HCT116 (cell line): ENCODE measurements around the gene TBX3. TPM values are rescaled to one million over a fixed set of nuclear protein-coding genes. Genes with fewer than 3 reads are reported as not detected.

Experiments used
- ATAC-seq: fragments of 200-7000 bp; cut with Tn5 transposase; 2 replicates; pipeline ENCODE4 v1.9.1; 2020; ENCODE audit warnings: mild to moderate bottlenecking, moderate library complexity
- BruUV-seq: library from RNA; stranded (reverse); fragments of 400-500 nt; replicated peaks from 2 replicates; lab custom pipeline; 2021; lab: Mats Ljungman, UMichigan
- CTCF ChIA-PET: fragments of 300-600 bp; sonication (Branson Sonifier 250); formaldehyde crosslinking; loops from one replicate; lab custom pipeline; 2021; ENCODE audit warnings: antibody characterized with exemption; lab: Charles Lee
- POLR2A ChIA-PET: fragments of 300-600, 350-600 bp; sonication (Branson Sonifier 250); formaldehyde crosslinking; loops from one replicate; lab custom pipeline; 2021; ENCODE audit warnings: antibody characterized with exemption; lab: Charles Lee
- RAD21 ChIA-PET, 2 experiments: fragments of 300-600 bp; sonication (Branson Sonifier 250); formaldehyde crosslinking; loops; one replicate each; lab custom pipeline; 2023; ENCODE audit warnings: low total read pairs in 2 of 2; ENCODE audit not compliant: uncharacterized antibody in 2 of 2, unreplicated experiment in 2 of 2, low non-redundant PET in 1 of 2; lab: Charles Lee
- DNase-seq: peaks from one replicate; pipeline ENCODE4 v3.0.0-alpha.2; 2010; ENCODE audit warnings: low read depth, low spot score
- H2AFZ ChIP-seq: fragments of 200-600 bp; shearing (Covaris generic), sonication (generic); 2 replicates; pipeline ENCODE4 v1.6.1; 2017; ENCODE audit warnings: low read depth, mixed run types, mixed read lengths, antibody characterized with exemption, low read length; ENCODE audit not compliant: poor library complexity, severe bottlenecking
- H3K27ac ChIP-seq: 2 replicates; pipeline ENCODE4 v1.5.1; 2012; ENCODE audit warnings: low read depth, low read length
- H3K27me3 ChIP-seq: fragments of 200-600 bp; sonication (generic); 2 replicates; pipeline ENCODE4 v1.6.1; 2016; ENCODE audit warnings: mixed run types, low read length, mixed read lengths; ENCODE audit not compliant: insufficient read depth
- H3K36me3 ChIP-seq, 2 experiments: fragments of 200-500 bp in 1 of 2; fragments of 200-600 bp in 1 of 2; sonication (Bioruptor generic) in 1 of 2; sonication (generic) in 1 of 2; 2 replicates each; pipeline versions ENCODE4 v1.5.1 to v1.6.1; 2014 to 2016; ENCODE audit warnings: low read length in 2 of 2, inconsistent platforms in 1 of 2, mixed read lengths in 1 of 2, mixed run types in 1 of 2; ENCODE audit not compliant: insufficient read depth in 2 of 2, control insufficient read depth in 1 of 2
- H3K4me1 ChIP-seq, 2 experiments: fragments of 200-600 bp in 1 of 2; sonication (generic) in 1 of 2; 2 replicates each; pipeline versions ENCODE4 v1.5.1 to v1.6.1; 2012 to 2017; ENCODE audit warnings: low read length in 2 of 2, inconsistent platforms in 1 of 2, mild to moderate bottlenecking in 1 of 2, mixed read lengths in 1 of 2, mixed run types in 1 of 2, moderate library complexity in 1 of 2; ENCODE audit not compliant: insufficient read depth in 2 of 2, control insufficient read depth in 1 of 2
- H3K4me2 ChIP-seq: fragments of 200-600 bp; sonication (generic); 2 replicates; pipeline ENCODE4 v1.6.1; 2017; ENCODE audit warnings: mixed run types, low read length, mixed read lengths
- H3K4me3 ChIP-seq, 2 experiments: fragments of 200-600 bp in 1 of 2; sonication (generic) in 1 of 2; replicated peaks in 1 of 2; 2 replicates each; pipeline ENCODE4 v1.5.1; 2011 to 2016; ENCODE audit warnings: low read length in 2 of 2, control low read depth in 1 of 2, low read depth in 1 of 2, mild to moderate bottlenecking in 1 of 2, mixed read lengths in 1 of 2, mixed run types in 1 of 2
- H3K79me2 ChIP-seq: fragments of 200-600 bp; sonication (generic); 2 replicates; pipeline ENCODE4 v1.6.1; 2017; ENCODE audit warnings: mild to moderate bottlenecking, mixed run types, low read length, moderate library complexity, mixed read lengths; ENCODE audit not compliant: insufficient read depth
- H3K9ac ChIP-seq: fragments of 200-600 bp; sonication (generic); 2 replicates; pipeline ENCODE4 v1.6.1; 2016; ENCODE audit warnings: low read length, mixed read lengths
- H3K9me2 ChIP-seq: fragments of 200-600 bp; sonication (generic), shearing (Covaris generic); 2 replicates; pipeline ENCODE4 v1.6.1; 2017; ENCODE audit warnings: mixed run types, mild to moderate bottlenecking, moderate library complexity; ENCODE audit not compliant: insufficient read depth
- H3K9me3 ChIP-seq, 2 experiments: fragments of 200-500 bp in 1 of 2; fragments of 200-600 bp in 1 of 2; sonication (Bioruptor generic) in 1 of 2; sonication (generic) in 1 of 2; 2 replicates each; pipeline ENCODE4 v1.6.1; 2014 to 2017; ENCODE audit warnings: low read length in 2 of 2, mixed read lengths in 2 of 2, inconsistent platforms in 1 of 2, low read depth in 1 of 2, mild to moderate bottlenecking in 1 of 2, mixed run types in 1 of 2, moderate library complexity in 1 of 2; ENCODE audit not compliant: control insufficient read depth in 1 of 2, insufficient read depth in 1 of 2
- H4K20me1 ChIP-seq: fragments of 200-600 bp; sonication (generic), shearing (Covaris generic); 2 replicates; pipeline ENCODE4 v1.6.1; 2017; ENCODE audit warnings: mixed run types, mild to moderate bottlenecking, moderate library complexity; ENCODE audit not compliant: insufficient read depth
- ELF1 ChIP-seq: IDR thresholded peaks from 2 replicates; pipeline ENCODE4 v1.6.1; 2012; ENCODE audit warnings: low read depth, borderline replicate concordance
- ZBTB33 ChIP-seq: IDR thresholded peaks from 2 replicates; pipeline ENCODE4 v1.6.1; 2011; ENCODE audit warnings: mild to moderate bottlenecking, low read length, moderate library complexity; ENCODE audit not compliant: insufficient replicate concordance; ENCODE audit errors: extremely low read depth
- intact Hi-C: fragments of 100-400 bp; cut with micrococcal nuclease; formaldehyde crosslinking; loops from 2 replicates; pipeline ENCODE4 v1.10.0; 2022
- total RNA-seq: library from RNA; stranded (reverse); gene quantifications from one replicate; pipeline ENCODE4 v1.2.1, GENCODE V29; 2021; ENCODE audit not compliant: unreplicated experiment
- TF ChIP-seq, protein P1 (sequence below): IDR thresholded peaks from 2 replicates; pipeline ENCODE4 v1.6.1; 2012; ENCODE audit warnings: low read depth

TBX3 gene
- total RNA-seq, 1 experiment from 2014 or later = 12.8 TPM

GRCh38 chr12:114671443-114672411 is 12.2 kb downstream of the TBX3 start:
- ATAC-seq = no peak
- CTCF ChIA-PET = interaction anchor here (1.5 kb wide), 1 partner anchor 12 kb away, joined by 4 read pairs; the partner anchor contains the start of gene TBX3

More at GRCh38 chr12:114671443-114672411, 12.2 kb downstream of the TBX3 start:
- no peaks in the 10 kb centered on the region for H3K27me3 ChIP-seq
- POLR2A ChIA-PET = no interaction called here
- H3K36me3 ChIP-seq = peaks cover 3 to 12% of the 10 kb centered on the region in 2 experiments; a peak in 2 of 4 replicates
- no peak for TF ChIP-seq ZBTB33
- no peak for TF ChIP-seq ELF1
- TF ChIP-seq, protein P1, sequence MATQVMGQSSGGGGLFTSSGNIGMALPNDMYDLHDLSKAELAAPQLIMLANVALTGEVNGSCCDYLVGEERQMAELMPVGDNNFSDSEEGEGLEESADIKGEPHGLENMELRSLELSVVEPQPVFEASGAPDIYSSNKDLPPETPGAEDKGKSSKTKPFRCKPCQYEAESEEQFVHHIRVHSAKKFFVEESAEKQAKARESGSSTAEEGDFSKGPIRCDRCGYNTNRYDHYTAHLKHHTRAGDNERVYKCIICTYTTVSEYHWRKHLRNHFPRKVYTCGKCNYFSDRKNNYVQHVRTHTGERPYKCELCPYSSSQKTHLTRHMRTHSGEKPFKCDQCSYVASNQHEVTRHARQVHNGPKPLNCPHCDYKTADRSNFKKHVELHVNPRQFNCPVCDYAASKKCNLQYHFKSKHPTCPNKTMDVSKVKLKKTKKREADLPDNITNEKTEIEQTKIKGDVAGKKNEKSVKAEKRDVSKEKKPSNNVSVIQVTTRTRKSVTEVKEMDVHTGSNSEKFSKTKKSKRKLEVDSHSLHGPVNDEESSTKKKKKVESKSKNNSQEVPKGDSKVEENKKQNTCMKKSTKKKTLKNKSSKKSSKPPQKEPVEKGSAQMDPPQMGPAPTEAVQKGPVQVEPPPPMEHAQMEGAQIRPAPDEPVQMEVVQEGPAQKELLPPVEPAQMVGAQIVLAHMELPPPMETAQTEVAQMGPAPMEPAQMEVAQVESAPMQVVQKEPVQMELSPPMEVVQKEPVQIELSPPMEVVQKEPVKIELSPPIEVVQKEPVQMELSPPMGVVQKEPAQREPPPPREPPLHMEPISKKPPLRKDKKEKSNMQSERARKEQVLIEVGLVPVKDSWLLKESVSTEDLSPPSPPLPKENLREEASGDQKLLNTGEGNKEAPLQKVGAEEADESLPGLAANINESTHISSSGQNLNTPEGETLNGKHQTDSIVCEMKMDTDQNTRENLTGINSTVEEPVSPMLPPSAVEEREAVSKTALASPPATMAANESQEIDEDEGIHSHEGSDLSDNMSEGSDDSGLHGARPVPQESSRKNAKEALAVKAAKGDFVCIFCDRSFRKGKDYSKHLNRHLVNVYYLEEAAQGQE = no peak
- no peaks in the 10 kb centered on the region for H3K9me2 ChIP-seq
- H3K4me2 ChIP-seq = no peak overlapping the region
- peaks cover 2 to 13% of the 10 kb centered on the region in 2 experiments; a peak in 2 of 4 replicates for H3K4me1 ChIP-seq
- intact Hi-C loops = no loop called here
- BruUV-seq = no TSS peak
- no peaks in the 10 kb centered on the region for H3K9me3 ChIP-seq
- H2AFZ ChIP-seq = no peak overlapping the region
- no peaks in the 10 kb centered on the region for H4K20me1 ChIP-seq
- DNase-seq = no peak
- no peak overlapping the region for H3K4me3 ChIP-seq
- no peak overlapping the region for H3K27ac ChIP-seq
- H3K79me2 ChIP-seq = no peaks in the 10 kb centered on the region
- no peak overlapping the region for H3K9ac ChIP-seq
- RAD21 ChIA-PET = no interaction called here
